Astrocyte (in vitro differentiated cells and primary cell): ENCODE measurements around the gene BMAL1. TPM values are rescaled to one million over a fixed set of nuclear protein-coding genes. Genes with fewer than 3 reads are reported as not detected.

ENCODE experiments used
- DNase-seq: peaks from one replicate; pipeline ENCODE4 v3.0.0-alpha.2; 2010; ENCODE audit warnings: low read depth
- FAIRE-seq: peaks from 2 replicates; lab custom pipeline; 2011; peaks lifted over from hg19 to GRCh38; lab: Jason Lieb, UNC
- H2AFZ ChIP-seq: 2 replicates; pipeline ENCODE4 v1.6.0; 2012; ENCODE audit warnings: low read depth, low read length, inconsistent platforms
- H3K27ac ChIP-seq: 2 replicates; pipeline ENCODE4 v1.5.1; 2011; ENCODE audit warnings: low read depth, low read length, inconsistent platforms
- H3K27me3 ChIP-seq: 2 replicates; pipeline ENCODE4 v1.6.0; 2011; ENCODE audit warnings: low read length, inconsistent platforms; ENCODE audit not compliant: insufficient read depth
- H3K36me3 ChIP-seq: 2 replicates; pipeline ENCODE4 v1.5.1; 2011; ENCODE audit warnings: low read length, inconsistent platforms; ENCODE audit not compliant: insufficient read depth
- H3K4me1 ChIP-seq: 2 replicates; pipeline ENCODE4 v1.5.1; 2011; ENCODE audit warnings: low read length, inconsistent platforms; ENCODE audit not compliant: insufficient read depth
- H3K4me2 ChIP-seq: 2 replicates; pipeline ENCODE4 v1.6.0; 2012; ENCODE audit warnings: low read length, inconsistent platforms
- H3K4me3 ChIP-seq: 2 replicates; pipeline ENCODE4 v1.5.1; 2011; ENCODE audit warnings: low read depth, mild to moderate bottlenecking, low read length, inconsistent platforms; ENCODE audit not compliant: insufficient read depth
- H3K79me2 ChIP-seq: 2 replicates; pipeline ENCODE4 v1.6.0; 2012; ENCODE audit warnings: mild to moderate bottlenecking, low read length, inconsistent platforms; ENCODE audit not compliant: insufficient read depth
- H3K9ac ChIP-seq: 2 replicates; pipeline ENCODE4 v1.6.0; 2012; ENCODE audit warnings: mild to moderate bottlenecking, low read length, inconsistent platforms
- H3K9me3 ChIP-seq: 2 replicates; pipeline ENCODE4 v1.5.1; 2012; ENCODE audit warnings: low read depth, mild to moderate bottlenecking, low read length, inconsistent platforms; ENCODE audit not compliant: insufficient read depth
- H4K20me1 ChIP-seq: 2 replicates; pipeline ENCODE4 v1.6.0; 2012; ENCODE audit warnings: low read length, inconsistent platforms; ENCODE audit not compliant: insufficient read depth
- H3K27ac Mint-ChIP-seq: one replicate; pipeline ENCODE4 v1.8.0; 2021; ENCODE audit warnings: mild to moderate bottlenecking, mixed read lengths; ENCODE audit not compliant: unreplicated experiment
- H3K27me3 Mint-ChIP-seq: one replicate; pipeline ENCODE4 v1.8.0; 2021; ENCODE audit warnings: low read depth, mixed read lengths; ENCODE audit not compliant: unreplicated experiment
- H3K36me3 Mint-ChIP-seq: one replicate; pipeline ENCODE4 v1.8.0; 2021; ENCODE audit warnings: low read depth, mixed read lengths; ENCODE audit not compliant: unreplicated experiment
- H3K4me1 Mint-ChIP-seq: one replicate; pipeline ENCODE4 v1.8.0; 2021; ENCODE audit warnings: low read depth, mixed read lengths; ENCODE audit not compliant: unreplicated experiment
- H3K4me3 Mint-ChIP-seq: one replicate; pipeline ENCODE4 v1.8.0; 2021; ENCODE audit warnings: mild to moderate bottlenecking, moderate library complexity, mixed read lengths; ENCODE audit not compliant: unreplicated experiment
- H3K9me3 Mint-ChIP-seq: one replicate; pipeline ENCODE4 v1.8.0; 2021; ENCODE audit warnings: mild to moderate bottlenecking, mixed read lengths; ENCODE audit not compliant: unreplicated experiment
- EZH2 ChIP-seq: IDR thresholded peaks from 2 replicates; pipeline ENCODE4 v1.6.1; 2012; ENCODE audit warnings: mild to moderate bottlenecking, low read length, inconsistent platforms; ENCODE audit not compliant: insufficient read depth
- total RNA-seq: library from RNA; stranded (reverse); gene quantifications from 2 replicates; pipeline ENCODE4 v1.2.1, GENCODE V29; 2021
- TF ChIP-seq, protein P1 (sequence below): IDR thresholded peaks from 2 replicates; pipeline ENCODE4 v1.5.1; 2011; ENCODE audit warnings: low read depth, mild to moderate bottlenecking, inconsistent platforms, low read length, moderate library complexity; ENCODE audit not compliant: insufficient read depth

BMAL1 gene
- total RNA-seq, 1 donor from 2014 or later: 26.9 TPM

DNA sequence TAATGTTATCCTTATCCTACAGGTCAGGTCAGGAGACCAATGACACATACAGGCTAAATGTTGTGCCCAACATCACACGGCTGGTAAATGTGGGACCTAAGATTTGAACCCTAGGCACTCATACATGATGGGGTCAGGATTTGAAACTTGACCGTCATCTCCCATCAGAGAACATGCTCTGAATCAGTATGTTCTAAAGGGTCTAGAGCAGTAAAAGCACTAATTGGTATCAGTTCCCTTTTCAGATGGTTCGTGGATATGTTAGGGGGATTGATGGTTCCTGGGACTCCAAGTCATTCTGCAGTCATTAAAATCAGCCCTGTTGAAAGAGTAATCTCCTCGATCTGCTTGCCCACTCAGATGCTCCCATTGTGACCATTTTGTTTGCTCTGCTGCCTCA is 65.5 kb downstream of the BMAL1 start:
- Mint-ChIP-seq H3K4me3 (no peak overlapping the region), H3K9me3 (no peaks in the 10 kb centered on the region), H3K36me3 (peaks cover 10% of the 10 kb centered on the region), H3K27me3 (no peaks in the 10 kb centered on the region), H3K27ac (no peak overlapping the region), H3K4me1 (peaks cover 42% of the 10 kb centered on the region)
- Histone ChIP-seq H3K27me3 (no peaks in the 10 kb centered on the region), H3K4me1 (peaks cover 22% of the 10 kb centered on the region), H2AFZ (no peak overlapping the region), H4K20me1 (no peaks in the 10 kb centered on the region), H3K9me3 (no peaks in the 10 kb centered on the region), H3K9ac (no peak overlapping the region), H3K36me3 (no peaks in the 10 kb centered on the region), H3K79me2 (peaks cover 3% of the 10 kb centered on the region), H3K4me3 (no peak overlapping the region), H3K27ac (no peak overlapping the region), H3K4me2 (no peak overlapping the region)
- no peak for DNase-seq
- TF ChIP-seq, protein P1, sequence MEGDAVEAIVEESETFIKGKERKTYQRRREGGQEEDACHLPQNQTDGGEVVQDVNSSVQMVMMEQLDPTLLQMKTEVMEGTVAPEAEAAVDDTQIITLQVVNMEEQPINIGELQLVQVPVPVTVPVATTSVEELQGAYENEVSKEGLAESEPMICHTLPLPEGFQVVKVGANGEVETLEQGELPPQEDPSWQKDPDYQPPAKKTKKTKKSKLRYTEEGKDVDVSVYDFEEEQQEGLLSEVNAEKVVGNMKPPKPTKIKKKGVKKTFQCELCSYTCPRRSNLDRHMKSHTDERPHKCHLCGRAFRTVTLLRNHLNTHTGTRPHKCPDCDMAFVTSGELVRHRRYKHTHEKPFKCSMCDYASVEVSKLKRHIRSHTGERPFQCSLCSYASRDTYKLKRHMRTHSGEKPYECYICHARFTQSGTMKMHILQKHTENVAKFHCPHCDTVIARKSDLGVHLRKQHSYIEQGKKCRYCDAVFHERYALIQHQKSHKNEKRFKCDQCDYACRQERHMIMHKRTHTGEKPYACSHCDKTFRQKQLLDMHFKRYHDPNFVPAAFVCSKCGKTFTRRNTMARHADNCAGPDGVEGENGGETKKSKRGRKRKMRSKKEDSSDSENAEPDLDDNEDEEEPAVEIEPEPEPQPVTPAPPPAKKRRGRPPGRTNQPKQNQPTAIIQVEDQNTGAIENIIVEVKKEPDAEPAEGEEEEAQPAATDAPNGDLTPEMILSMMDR: no peak
- no peak for FAIRE-seq

DNA sequence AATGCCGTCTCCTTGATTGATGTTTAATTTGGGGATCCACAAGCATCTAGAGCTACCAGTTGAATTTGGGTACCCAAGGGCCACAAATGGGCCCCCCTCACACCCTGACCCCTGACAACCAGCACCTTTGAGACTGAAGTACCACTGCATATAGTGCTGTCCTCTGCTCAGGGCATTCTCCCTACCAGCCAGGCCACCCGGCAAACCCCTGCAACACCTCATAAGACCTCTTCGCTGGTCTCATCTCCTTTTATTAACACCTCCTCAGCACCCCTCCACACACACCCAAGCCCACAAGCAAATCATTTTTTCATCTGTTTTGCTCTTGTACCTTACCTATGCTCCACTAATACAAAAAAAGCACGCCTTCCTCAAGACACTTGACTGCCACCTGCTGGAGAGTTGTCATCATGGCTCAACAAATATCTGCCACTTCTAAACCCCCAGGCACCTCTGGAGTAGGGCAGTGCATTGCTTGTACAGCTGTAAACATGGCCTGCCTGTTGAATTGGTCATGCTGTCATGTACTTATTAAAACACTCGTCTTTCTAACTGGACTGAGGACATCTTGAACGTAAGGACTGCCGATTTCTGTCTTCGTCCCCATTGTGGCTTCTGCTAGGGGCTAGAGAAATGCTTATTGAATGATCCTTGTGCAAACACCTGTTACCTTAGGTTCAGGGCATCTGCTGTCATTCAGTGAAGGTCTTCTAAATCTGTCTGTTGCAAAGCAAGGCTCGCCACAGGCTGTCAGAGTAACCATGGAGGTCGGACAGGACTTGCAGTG is 66.5 kb downstream of the BMAL1 start:
- peak; percentile 59 for FAIRE-seq
- H3K27me3 Mint-ChIP-seq: no peaks in the 10 kb centered on the region
- no peak overlapping the region for H2AFZ ChIP-seq
- peak; percentile 37 for DNase-seq
- no peaks in the 10 kb centered on the region for H4K20me1 ChIP-seq
- H3K79me2 ChIP-seq: peaks cover 3% of the 10 kb centered on the region
- H3K36me3 ChIP-seq: no peaks in the 10 kb centered on the region
- H3K27me3 ChIP-seq: no peaks in the 10 kb centered on the region
- no peak overlapping the region for H3K9ac ChIP-seq
- no peaks in the 10 kb centered on the region for H3K9me3 Mint-ChIP-seq
- H3K4me1 ChIP-seq: peaks cover 11% of the 10 kb centered on the region
- no peak for TF ChIP-seq EZH2
- TF ChIP-seq, protein P1: peak; percentile 92
- no peak overlapping the region for H3K4me3 Mint-ChIP-seq
- H3K4me3 ChIP-seq: no peak overlapping the region
- H3K4me2 ChIP-seq: no peak overlapping the region
- peak overlapping the region; percentile 3 for H3K27ac Mint-ChIP-seq
- H3K36me3 Mint-ChIP-seq: peaks cover 10% of the 10 kb centered on the region
- H3K27ac ChIP-seq: no peak overlapping the region
- H3K9me3 ChIP-seq: no peaks in the 10 kb centered on the region
- H3K4me1 Mint-ChIP-seq: peaks cover 41% of the 10 kb centered on the region

DNA sequence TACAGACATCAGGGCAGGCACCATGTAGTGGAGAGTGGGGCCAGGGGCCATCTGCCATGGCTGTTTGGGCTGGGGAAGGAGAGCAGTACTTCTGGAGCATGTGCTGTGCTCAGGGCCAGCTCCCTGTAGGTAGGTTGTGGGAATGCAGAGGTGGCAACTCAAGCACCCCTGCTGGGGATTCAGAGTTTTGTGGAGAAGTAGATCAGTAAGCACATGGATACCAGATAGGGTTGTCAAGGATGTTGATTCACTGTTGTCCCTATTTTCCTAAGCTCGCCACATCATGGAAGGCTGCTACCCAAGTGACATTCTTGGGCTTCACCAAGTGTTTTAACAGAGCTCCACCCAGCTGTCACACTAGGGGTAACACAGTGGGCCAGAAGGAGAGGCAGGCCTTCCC is 67.2 kb downstream of the BMAL1 start:
- Histone ChIP-seq H3K36me3 (no peaks in the 10 kb centered on the region), H2AFZ (no peak overlapping the region), H3K9ac (no peak overlapping the region), H3K27me3 (no peaks in the 10 kb centered on the region), H3K9me3 (no peaks in the 10 kb centered on the region), H3K27ac (no peak overlapping the region), H3K4me1 (peaks cover 4% of the 10 kb centered on the region), H3K4me3 (no peak overlapping the region), H4K20me1 (no peaks in the 10 kb centered on the region), H3K4me2 (no peak overlapping the region), H3K79me2 (peaks cover 3% of the 10 kb centered on the region)
- no peak for TF ChIP-seq EZH2
- TF ChIP-seq, protein P1: no peak
- peaks cover 10% of the 10 kb centered on the region for H3K36me3 Mint-ChIP-seq
- no peaks in the 10 kb centered on the region for H3K9me3 Mint-ChIP-seq
- H3K4me1 Mint-ChIP-seq: peaks cover 34% of the 10 kb centered on the region
- peak overlapping the region; percentile 3 for H3K27ac Mint-ChIP-seq
- no peak overlapping the region for H3K4me3 Mint-ChIP-seq
- DNase-seq (no peak), FAIRE-seq (no peak)
- no peaks in the 10 kb centered on the region for H3K27me3 Mint-ChIP-seq
